Heart right ventricle (tissue), 16 donors: ENCODE results near the gene KRT80. TPM values are rescaled to one million over a fixed set of nuclear protein-coding genes. Genes with fewer than 3 reads are reported as not detected.

Source experiments
- ATAC-seq, 8 donors: fragments of 200-7000 bp; cut with Tn5 transposase; one replicate each; pipeline ENCODE4 v1.9.1; 2020; ENCODE audit warnings: mild to moderate bottlenecking in 8 of 8, moderate library complexity in 8 of 8, moderate number of reproducible peaks in 1 of 8
- DNase-seq, 2 donors: peaks; one replicate each; pipeline ENCODE4 v3.0.0-alpha.2; 2020
- H3K27ac ChIP-seq, 10 donors: fragments of 200-600 bp; sonication (generic) in 2 of 10; one replicate each; pipeline versions ENCODE4 v1.5.0 to v1.8.0; 2020 to 2022; ENCODE audit warnings: mild to moderate bottlenecking in 3 of 10
- H3K27me3 ChIP-seq, 7 donors: fragments of 200-600 bp; one replicate each; pipeline ENCODE4 v1.8.0; 2021 to 2022; ENCODE audit warnings: mild to moderate bottlenecking in 2 of 7
- H3K36me3 ChIP-seq, 9 donors: fragments of 200-600 bp; sonication (generic) in 1 of 9; one replicate each; pipeline versions ENCODE4 v1.5.0 to v1.8.0; 2020 to 2022; ENCODE audit warnings: mild to moderate bottlenecking in 2 of 9
- H3K4me1 ChIP-seq, 9 donors: fragments of 200-600 bp; sonication (generic) in 1 of 9; one replicate each; pipeline versions ENCODE4 v1.5.0 to v1.8.0; 2020 to 2022; ENCODE audit warnings: mild to moderate bottlenecking in 4 of 9
- H3K4me3 ChIP-seq, 10 donors: fragments of 200-600 bp; sonication (generic) in 2 of 10; one replicate each; pipeline versions ENCODE4 v1.5.0 to v1.8.0; 2020 to 2022; ENCODE audit warnings: mild to moderate bottlenecking in 7 of 10, moderate library complexity in 2 of 10
- H3K9me3 ChIP-seq, 11 donors: fragments of 200-600 bp in 10 of 11; sonication (generic) in 2 of 11; one replicate each; pipeline versions ENCODE4 v1.5.0 to v1.8.0; 2013 to 2022; ENCODE audit warnings: mild to moderate bottlenecking in 2 of 11, control low read depth in 1 of 11, moderate library complexity in 1 of 11
- CTCF ChIP-seq, 9 donors: fragments of 200-600 bp; sonication (generic) in 2 of 9; IDR thresholded peaks; one replicate each; pipeline versions ENCODE4 v1.5.0 to v1.8.0; 2021 to 2022; ENCODE audit warnings: antibody characterized with exemption in 9 of 9, mild to moderate bottlenecking in 5 of 9, moderate library complexity in 1 of 9
- WGBS, 2 donors: extraction: QIAGEN DNeasy Blood & Tissue Kit; methylation state at CpG; one replicate each; pipeline ENCODE4 v1.1.7; 2013; ENCODE audit warnings: inconsistent platforms in 1 of 2; 5-methylcytosine and 5-hydroxymethylcytosine counted together
- intact Hi-C, 10 donors: fragments of 100-400 bp; cut with DNase I; formaldehyde crosslinking; loops; one replicate each; pipeline versions ENCODE4 v1.11.1 to v1.14.2; 2022
- polyA plus RNA-seq, 2 donors: library from polyadenylated mRNA; stranded (reverse); fragments of 200-250 nt; gene quantifications; one replicate each; pipeline ENCODE4 v1.2.3, GENCODE V29; 2013
- total RNA-seq, 10 donors: library from RNA; stranded (reverse); fragmentation: NEBNext Ultra II Directional in 3 of 10; extraction: Animal tissue kit (Norgen Biotek cat#: 25700) in 3 of 10; gene quantifications; one replicate each; pipeline versions ENCODE4 v1.2.1 to v1.2.4, GENCODE V29; 2021 to 2023
- donor health status: Arrhythmogenic right ventricular cardiomyopathy.
- donor health status: ischemic (EF 13 %, LVEDD 7.1; RV severe dilation, severe dysfunction).
- donor health status: healthy with polysubstance abuse.
- donor health status: DM: no; HTN: yes; CAD: no.
- donor health status: DM: no; HTN: no; CAD: no.
- donor health status: ischemic (EF 25% LVEDD 6.9; RV normal size, moderate dysfunction).
- donor health status: ischemic (EF 25% LVEDD 5.7; RV mildly dilated, moderate dysfunction).
- donor health status: healthy.
- donor health status: DM: yes; HTN: yes; CAD: no.
- donor health status: Ischemic cardiomyopathy.
- donor health status: ischemic (EF 35%, LVEDD 5.7; RV mildly dilated, moderate dysfunction).
- donor health status: nonischemic (EF 11% LVEDD 7.7; RV severe dilation, severe dysfunction).
- donor health status: DM: yes; HTN: yes; CAD: no.
- donor health status: PGD.
- donor health status: ischemic (EF 29% LVEDD 5.4; RV normal size, mild dysfunction).
- donor health status: nonischemic (EF 23%, LVEDD 6.1; RV moderate dilation, normal function).

KRT80 gene
- total and polyA plus RNA-seq, 12 donors: 0.07 to 0.79 (median 0.16) TPM; not detected in 1

GRCh38 chr12:52238916-52239646 lies 47.3 kb upstream of the KRT80 start:
- no peaks in the 10 kb centered on the region for H3K9me3 ChIP-seq
- peaks cover under 1 to 20% (median 8%) of the 10 kb centered on the region in 7 donors for H3K27me3 ChIP-seq
- H3K27ac ChIP-seq: no peak overlapping the region
- ATAC-seq (no peak), DNase-seq (no peak)
- 87 to 91% methylated on average over 7 of the region's 7 CpGs for WGBS, 2 donors
- H3K36me3 ChIP-seq: no peaks in the 10 kb centered on the region
- no peak overlapping the region for H3K4me3 ChIP-seq
- no peak for TF ChIP-seq CTCF (IDR thresholded peaks at IDR 0.05)
- intact Hi-C loops: no loop called here
- H3K4me1 ChIP-seq: peaks cover 0 to 17% (median 7%) of the 10 kb centered on the region in 9 donors

GRCh38 chr12:52238207-52238840 lies 46.5 kb upstream of the KRT80 start:
- peaks cover 8 to 27% (median 15%) of the 10 kb centered on the region in 7 donors for H3K27me3 ChIP-seq
- H3K9me3 ChIP-seq: no peaks in the 10 kb centered on the region
- H3K27ac ChIP-seq: no peak overlapping the region
- DNase-seq (no peak), ATAC-seq (no peak)
- no peaks in the 10 kb centered on the region for H3K36me3 ChIP-seq
- intact Hi-C loops: no loop called here
- no peak overlapping the region for H3K4me3 ChIP-seq
- TF ChIP-seq CTCF (IDR thresholded peaks at IDR 0.05): no peak
- peaks cover 0 to 17% (median 4%) of the 10 kb centered on the region in 9 donors for H3K4me1 ChIP-seq
- 86 to 88% methylated on average over 4 of the region's 4 CpGs for WGBS, 2 donors

- Histone ChIP-seq H3K4me3 (no peak overlapping the region), H3K9me3 (no peaks in the 10 kb centered on the region), H3K27me3 (peaks cover 15 to 46% (median 32%) of the 10 kb centered on the region in 7 donors), H3K36me3 (no peaks in the 10 kb centered on the region), H3K27ac (no peak overlapping the region), H3K4me1 (peaks cover 0 to 32% (median 18%) of the 10 kb centered on the region in 9 donors)
- ATAC-seq (no peak), DNase-seq (no peak)
- 87 to 88% methylated on average over 3 of the region's 3 CpGs for WGBS, 2 donors
- intact Hi-C loops: no loop called here
- no peak for TF ChIP-seq CTCF (IDR thresholded peaks at IDR 0.05)
Observed at GRCh38 chr12:52236386-52237050, 44.7 kb upstream of the KRT80 start.

GRCh38 chr12:52235822-52236361 lies 44.1 kb upstream of the KRT80 start:
- no peak overlapping the region for H3K4me3 ChIP-seq

More at GRCh38 chr12:52235822-52236361, 44.1 kb upstream of the KRT80 start:
- Histone ChIP-seq H3K27ac (no peak overlapping the region), H3K27me3 (peaks cover 15 to 47% (median 32%) of the 10 kb centered on the region in 7 donors), H3K4me1 (peaks cover 0 to 36% (median 19%) of the 10 kb centered on the region in 9 donors), H3K36me3 (no peaks in the 10 kb centered on the region), H3K9me3 (no peaks in the 10 kb centered on the region)
- DNase-seq (no peak), ATAC-seq (no peak)
- intact Hi-C loops: no loop called here
- no peak for TF ChIP-seq CTCF (IDR thresholded peaks at IDR 0.05)
- 80 to 95% methylated on average over 4 of the region's 4 CpGs for WGBS, 2 donors
